ENCODE data around the gene SSTR5.
A peak's percentile ranks its signal among the peaks of the same experiment; 100 is the strongest.

- peak; percentile 90 for TF ChIP-seq CTCF (conservative IDR thresholded peaks at IDR 0.05)
- TF ChIP-seq EZH2 (IDR thresholded peaks at IDR 0.05; ENCODE audit: low read depth), result no peak
These were observed 17.6 kb upstream of the SSTR5 start for GRCh38 chr16:1054660-1055556.
